ENCODE results near the gene XNDC1N.
"Not testable (repeated sequence)": the region's sequence is repeated elsewhere in the genome, so short reads cannot be mapped to it uniquely, and the experiment has no call there.

Gene XNDC1N

GRCh38 chr11:71940561-71941219, 12.3 kb upstream of the XNDC1N start:
- no peaks in the 10 kb centered on the region for H3K9me3 Mint-ChIP-seq
- no peak overlapping the region for H3K4me3 Mint-ChIP-seq
- H3K36me3 Mint-ChIP-seq: peaks cover 32% of the 10 kb centered on the region
- ATAC-seq (no peak), DNase-seq (ENCODE audit: low spot score in 2 of 2) (no peak)
- H3K4me1 Mint-ChIP-seq: peaks cover 14% of the 10 kb centered on the region
- H3K27ac Mint-ChIP-seq: no peak overlapping the region

- DNase-seq (ENCODE audit: low spot score in 2 of 2) (no peak), ATAC-seq (no peak)
- Mint-ChIP-seq H3K27ac (no peak overlapping the region), H3K9me3 (no peaks in the 10 kb centered on the region), H3K4me1 (peaks cover 15% of the 10 kb centered on the region), H3K4me3 (no peak overlapping the region), H3K36me3 (peaks cover 25% of the 10 kb centered on the region)
These were observed 9.4 kb upstream of the XNDC1N start for GRCh38 chr11:71937826-71938225.

- peaks cover 25% of the 10 kb centered on the region for H3K36me3 Mint-ChIP-seq
- DNase-seq (ENCODE audit: low spot score in 2 of 2) (no peak), ATAC-seq (no peak)
- H3K4me3 Mint-ChIP-seq: no peak overlapping the region
- peaks cover 19% of the 10 kb centered on the region for H3K4me1 Mint-ChIP-seq
- no peaks in the 10 kb centered on the region for H3K9me3 Mint-ChIP-seq
- no peak overlapping the region for H3K27ac Mint-ChIP-seq
These were observed 8.4 kb upstream of the XNDC1N start for GRCh38 chr11:71936825-71937224.

GRCh38 chr11:71935338-71935925, 7.0 kb upstream of the XNDC1N start:
- no peak for ATAC-seq
- no peak for DNase-seq (ENCODE audit: low spot score in 2 of 2)
- Mint-ChIP-seq H3K36me3 (peaks cover 25% of the 10 kb centered on the region), H3K4me3 (no peak overlapping the region), H3K27ac (no peak overlapping the region), H3K4me1 (peaks cover 33% of the 10 kb centered on the region), H3K9me3 (no peaks in the 10 kb centered on the region)

- Mint-ChIP-seq H3K36me3 (peaks cover 29% of the 10 kb centered on the region), H3K9me3 (no peaks in the 10 kb centered on the region), H3K27ac (peak overlapping the region; percentile 43), H3K4me1 (peaks cover 45% of the 10 kb centered on the region), H3K4me3 (peak overlapping the region; percentile 10)
- ATAC-seq (peak; percentile 72), DNase-seq (ENCODE audit: low spot score in 2 of 2) (no peak)
These were observed 5.8 kb upstream of the XNDC1N start for GRCh38 chr11:71934213-71934612.

GRCh38 chr11:71933141-71933933, 4.9 kb upstream of the XNDC1N start:
- Mint-ChIP-seq H3K27ac (peak overlapping the region; percentile 43), H3K4me1 (peaks cover 53% of the 10 kb centered on the region), H3K9me3 (no peaks in the 10 kb centered on the region), H3K4me3 (peak overlapping the region; percentile 10), H3K36me3 (peaks cover 38% of the 10 kb centered on the region)
- ATAC-seq (no peak), DNase-seq (ENCODE audit: low spot score in 2 of 2) (no peak)

GRCh38 chr11:71931245-71931602, 2.8 kb upstream of the XNDC1N start:
- DNase-seq (ENCODE audit: low spot score in 2 of 2) (no peak), ATAC-seq (no peak)
- no peaks in the 10 kb centered on the region for H3K9me3 Mint-ChIP-seq
- H3K27ac Mint-ChIP-seq: peak overlapping the region; percentile 27
- peaks cover 32% of the 10 kb centered on the region for H3K36me3 Mint-ChIP-seq
- H3K4me1 Mint-ChIP-seq: peaks cover 66% of the 10 kb centered on the region
- peak overlapping the region; percentile 99 for H3K4me3 Mint-ChIP-seq

GRCh38 chr11:71930556-71931244, 2.3 kb upstream of the XNDC1N start:
- DNase-seq (ENCODE audit: low spot score in 2 of 2) (no peak), ATAC-seq (no peak)
- H3K36me3 Mint-ChIP-seq: peaks cover 34% of the 10 kb centered on the region
- peaks cover 66% of the 10 kb centered on the region for H3K4me1 Mint-ChIP-seq
- H3K27ac Mint-ChIP-seq: peak overlapping the region; percentile 100
- peak overlapping the region; percentile 99 for H3K4me3 Mint-ChIP-seq
- H3K9me3 Mint-ChIP-seq: no peaks in the 10 kb centered on the region

- peaks cover 37% of the 10 kb centered on the region for H3K36me3 Mint-ChIP-seq
- ATAC-seq: no peak
- H3K4me1 Mint-ChIP-seq: peaks cover 63% of the 10 kb centered on the region
- H3K4me3 Mint-ChIP-seq: peak overlapping the region; percentile 99
- no peaks in the 10 kb centered on the region for H3K9me3 Mint-ChIP-seq
- H3K27ac Mint-ChIP-seq: peak overlapping the region; percentile 100
- DNase-seq (ENCODE audit: low spot score in 2 of 2): no peak
These were observed 1.1 kb upstream of the XNDC1N start for GRCh38 chr11:71929491-71929890.

GRCh38 chr11:71928737-71929443, 496 bp upstream of the XNDC1N start, which contains the start of gene RNF121:
TSS of gene RNF121 (plus strand) at chr11:71929046. CDS start at chr11:71929062, 16 bp downstream.
- ATAC-seq (peak; percentile 95), DNase-seq (ENCODE audit: low spot score in 2 of 2) (peak; percentile 91 to 99)
- Mint-ChIP-seq H3K27ac (peak within 1 kb of the TSS; percentile 100), H3K9me3 (no peaks in the 10 kb centered on the region), H3K36me3 (peaks cover 37% of the 10 kb centered on the region), H3K4me1 (peaks cover 57% of the 10 kb centered on the region), H3K4me3 (peak within 1 kb of the TSS; percentile 99)

GRCh38 chr11:71917646-71918140, 10.7 kb downstream of the XNDC1N start:
- peaks cover 7% of the 10 kb centered on the region for H3K4me1 Mint-ChIP-seq

GRCh38 chr11:71914617-71915189, 13.7 kb downstream of the XNDC1N start:
- peak overlapping the region; percentile 63 for H3K27ac Mint-ChIP-seq
- ATAC-seq (peak; percentile 90), DNase-seq (ENCODE audit: low spot score in 2 of 2) (no peak)
- H3K36me3 Mint-ChIP-seq: peaks cover 55% of the 10 kb centered on the region
- H3K4me3 Mint-ChIP-seq: no peak overlapping the region
- H3K9me3 Mint-ChIP-seq: no peaks in the 10 kb centered on the region
- H3K4me1 Mint-ChIP-seq: peaks cover 19% of the 10 kb centered on the region

More at GRCh38 chr11:71917646-71918140, 10.7 kb downstream of the XNDC1N start:
- no peak for ATAC-seq
- H3K9me3 Mint-ChIP-seq: no peaks in the 10 kb centered on the region
- no peak overlapping the region for H3K27ac Mint-ChIP-seq
- DNase-seq (ENCODE audit: low spot score in 2 of 2): no peak
- peaks cover 46% of the 10 kb centered on the region for H3K36me3 Mint-ChIP-seq
- no peak overlapping the region for H3K4me3 Mint-ChIP-seq

- Mint-ChIP-seq H3K36me3 (peaks cover 55% of the 10 kb centered on the region), H3K4me1 (peaks cover 19% of the 10 kb centered on the region), H3K27ac (peak overlapping the region; percentile 63), H3K4me3 (no peak overlapping the region), H3K9me3 (no peaks in the 10 kb centered on the region)
- ATAC-seq (no peak), DNase-seq (ENCODE audit: low spot score in 2 of 2) (no peak)
These were observed 14.5 kb downstream of the XNDC1N start for GRCh38 chr11:71913756-71914526.

- peak overlapping the region; percentile 58 for H3K27ac Mint-ChIP-seq
- H3K36me3 Mint-ChIP-seq: peaks cover 50% of the 10 kb centered on the region
- H3K4me3 Mint-ChIP-seq; ATAC-seq; DNase-seq (ENCODE audit: low spot score in 2 of 2); H3K9me3 Mint-ChIP-seq: not testable (repeated sequence)
- H3K4me1 Mint-ChIP-seq: peaks cover 19% of the 10 kb centered on the region
These were observed 16.4 kb downstream of the XNDC1N start for GRCh38 chr11:71911986-71912340.

All from stimulated activated effector memory CD8-positive, alpha-beta T cell treated with anti-CD3 and anti-CD28 coated beads, Interleukin-12 subunit alpha, Interleukin-12 subunit beta, amount 100 ng/mL, for 72 hours (primary cell).